SH-SY5Y (cell line): ENCODE data around the gene ASTL.

ENCODE experiments used
- GATA2 ChIP-seq: IDR thresholded peaks from 2 replicates; pipeline ENCODE4 v1.6.1; 2011; ENCODE audit warnings: mild to moderate bottlenecking, low read depth, low read length
- GATA3 ChIP-seq: IDR thresholded peaks from 2 replicates; pipeline ENCODE4 v1.6.1; 2011; ENCODE audit warnings: low read depth, mild to moderate bottlenecking, low read length, moderate library complexity

DNA sequence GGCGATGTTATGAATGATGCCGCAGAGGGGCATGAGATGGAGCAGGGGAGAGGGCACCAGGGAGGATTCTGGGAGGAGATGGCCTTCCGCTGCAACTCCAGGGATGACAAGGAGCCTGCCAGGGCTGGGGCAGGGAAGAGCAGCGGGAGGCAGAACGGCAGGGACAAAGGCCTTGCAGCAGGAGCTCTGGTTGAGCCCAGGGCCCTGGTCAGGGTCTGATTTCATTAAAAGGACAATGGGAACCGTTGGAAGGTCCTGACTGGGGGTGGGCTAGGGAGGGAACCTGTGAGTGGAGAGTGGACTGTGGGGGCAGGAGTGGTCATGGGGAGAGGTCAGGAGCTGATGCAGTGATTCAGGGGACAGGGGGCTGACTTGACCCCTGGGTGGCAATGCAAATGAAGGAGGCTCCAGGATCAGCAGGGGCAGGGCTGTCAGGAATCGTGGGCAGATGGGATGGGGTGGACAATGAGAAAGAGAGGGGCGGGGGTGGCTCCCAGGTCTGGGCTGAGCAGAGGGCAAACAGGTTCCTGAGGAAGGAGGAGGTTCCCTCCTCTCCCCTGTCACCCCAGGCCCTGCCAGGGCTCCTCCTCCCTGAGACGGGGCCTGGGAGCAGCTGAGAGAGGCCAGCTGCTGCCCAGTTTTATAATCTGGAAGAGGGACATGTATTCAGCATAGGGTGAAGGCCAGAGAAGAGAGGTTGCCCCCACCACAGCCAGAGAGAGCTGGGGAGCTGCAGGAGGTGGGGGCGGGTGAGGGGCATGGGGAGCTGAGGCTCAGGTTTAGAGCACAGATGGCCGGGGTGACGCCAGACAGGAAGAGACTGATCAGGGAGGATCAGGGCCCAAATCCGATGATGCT lies 14.2 kb upstream of the ASTL start:
- no peak for TF ChIP-seq GATA2
- no peak for TF ChIP-seq GATA3
